GM12878 (cell line): Measurements from ENCODE around the gene SPCS1. TPM values are rescaled to one million over a fixed set of nuclear protein-coding genes. Genes with fewer than 3 reads are reported as not detected.
"Not testable (repeated sequence)": the region's sequence is repeated elsewhere in the genome, so short reads cannot be mapped to it uniquely, and the experiment has no call there.

Experiments used
- ATAC-seq: fragments of 200-7000 bp; cut with Tn5 transposase; 3 replicates; pipeline ENCODE4 v1.9.1; 2020; ENCODE audit warnings: mild to moderate bottlenecking, moderate library complexity
- BruUV-seq: library from RNA; stranded (reverse); fragments of 400-500 nt; replicated peaks from 2 replicates; lab custom pipeline; 2021; lab: Mats Ljungman, UMichigan
- CTCF ChIA-PET: fragments of 300-600 bp; sonication (Branson Sonifier 250); formaldehyde crosslinking; extraction: SDS; loops from one replicate; lab custom pipeline; 2021; ENCODE audit warnings: inconsistent platforms; lab: Yijun Ruan, JAX
- POLR2A ChIA-PET: fragments of 350-600 bp; formaldehyde crosslinking; extraction: SDS; loops from one replicate; lab custom pipeline; 2021; ENCODE audit warnings: inconsistent platforms; lab: Charles Lee
- RAD21 ChIA-PET: fragments of 300-600 bp; sonication (Branson Sonifier 250); formaldehyde crosslinking; loops from one replicate; lab custom pipeline; 2023; ENCODE audit warnings: antibody characterized with exemption; ENCODE audit not compliant: unreplicated experiment; lab: Charles Lee
- SMC1A ChIA-PET: fragments of 300-600 bp; sonication (Branson Sonifier 250); formaldehyde crosslinking; loops from one replicate; lab custom pipeline; 2023; ENCODE audit not compliant: unreplicated experiment, uncharacterized antibody; lab: Charles Lee
- DNase-seq: peaks from one replicate; pipeline ENCODE4 v3.0.0-alpha.2; 2011; ENCODE audit warnings: low read depth, low spot score
- FAIRE-seq: peaks from 3 replicates; lab custom pipeline; 2011; peaks lifted over from hg19 to GRCh38; lab: Jason Lieb, UNC
- H2AFZ ChIP-seq: 2 replicates; pipeline ENCODE4 v1.6.0; 2011; ENCODE audit warnings: low read depth, low read length, control low read depth; ENCODE audit not compliant: control insufficient read depth
- H3K27ac ChIP-seq: 2 replicates; pipeline ENCODE4 v1.5.1; 2011; ENCODE audit warnings: control low read depth; ENCODE audit not compliant: control insufficient read depth, insufficient read depth
- H3K27me3 ChIP-seq, 2 experiments: replicated peaks in 1 of 2; 2 replicates each; pipeline versions ENCODE4 v1.6.0 to v1.6.1; 2011; ENCODE audit warnings: low read length in 1 of 2; ENCODE audit not compliant: control insufficient read depth in 2 of 2, insufficient read depth in 2 of 2
- H3K36me3 ChIP-seq, 2 experiments: 2 replicates each; pipeline ENCODE4 v1.5.1; 2011; ENCODE audit warnings: low read length in 1 of 2; ENCODE audit not compliant: control insufficient read depth in 2 of 2, insufficient read depth in 2 of 2
- H3K4me1 ChIP-seq: 2 replicates; pipeline ENCODE4 v1.6.1; 2011; ENCODE audit warnings: mild to moderate bottlenecking, low read length, moderate library complexity, mixed read lengths; ENCODE audit not compliant: control insufficient read depth, insufficient read depth
- H3K4me2 ChIP-seq: 2 replicates; pipeline ENCODE4 v1.6.0; 2011; ENCODE audit warnings: control low read depth; ENCODE audit not compliant: control insufficient read depth, insufficient read depth
- H3K4me3 ChIP-seq: fragments of 200-600 bp; sonication (generic); 2 replicates; pipeline ENCODE4 v1.5.1; 2016
- H3K79me2 ChIP-seq: 2 replicates; pipeline ENCODE4 v1.6.0; 2011; ENCODE audit warnings: low read length; ENCODE audit not compliant: control insufficient read depth, insufficient read depth
- H3K9ac ChIP-seq: 2 replicates; pipeline ENCODE4 v1.8.0; 2011; ENCODE audit warnings: low read length, control low read depth, mixed read lengths; ENCODE audit not compliant: control insufficient read depth, insufficient read depth
- H3K9me3 ChIP-seq: replicated peaks from 3 replicates; pipeline ENCODE4 v1.5.1; 2011; ENCODE audit warnings: mild to moderate bottlenecking, low read length; ENCODE audit not compliant: control insufficient read depth, insufficient read depth
- H4K20me1 ChIP-seq: 2 replicates; pipeline ENCODE4 v1.6.0; 2011; ENCODE audit not compliant: control insufficient read depth, insufficient read depth
- BCL11A ChIP-seq: IDR thresholded peaks from 2 replicates; pipeline ENCODE4 v1.6.1; 2011; ENCODE audit warnings: low read depth, low read length
- BCLAF1 ChIP-seq: fragments of 450-650 bp; IDR thresholded peaks from 2 replicates; pipeline ENCODE4 v1.6.1; 2017; ENCODE audit warnings: antibody characterized with exemption, mild to moderate bottlenecking, moderate library complexity
- IRF5 ChIP-seq: fragments of 450-650 bp; IDR thresholded peaks from 2 replicates; pipeline ENCODE4 v1.6.1; 2017; ENCODE audit warnings: borderline replicate concordance
- KLF5 ChIP-seq: fragments of 450-650 bp; IDR thresholded peaks from 2 replicates; pipeline ENCODE4 v1.6.1; 2014; ENCODE audit warnings: mild to moderate bottlenecking; ENCODE audit not compliant: partially characterized antibody
- POLR2A ChIP-seq: IDR thresholded peaks from 2 replicates; pipeline ENCODE4 v1.6.1; 2011; ENCODE audit warnings: low read depth, mild to moderate bottlenecking, low read length
- POLR2AphosphoS2 ChIP-seq: IDR thresholded peaks from 2 replicates; pipeline ENCODE4 v1.6.1; 2011; ENCODE audit warnings: low read depth, mild to moderate bottlenecking, low read length, improper control_type of control experiment, moderate library complexity
- SKIL ChIP-seq: fragments of 450-650 bp; IDR thresholded peaks from 2 replicates; pipeline ENCODE4 v1.6.1; 2017; ENCODE audit warnings: mild to moderate bottlenecking, low read depth, inconsistent platforms; ENCODE audit not compliant: poor library complexity, severe bottlenecking
- TAF1 ChIP-seq: IDR thresholded peaks from 2 replicates; pipeline ENCODE4 v1.6.1; 2011; ENCODE audit warnings: mild to moderate bottlenecking, low read depth, low read length, borderline replicate concordance
- ZNF622 ChIP-seq: fragments of 450-650 bp; IDR thresholded peaks from 2 replicates; pipeline ENCODE4 v1.6.1; 2017; ENCODE audit warnings: mild to moderate bottlenecking, inconsistent platforms
- WGBS: methylation state at CpG from one replicate; pipeline ENCODE4 v1.1.6; 2016; ENCODE audit warnings: low lambda C conversion rate; ENCODE audit not compliant: insufficient replicate concordance, insufficient coverage; ENCODE audit errors: missing lambda C conversion rate; 5-methylcytosine and 5-hydroxymethylcytosine counted together
- in situ Hi-C: fragments of 300-500 bp; cut with MboI; formaldehyde crosslinking; loops from 9 replicates; pipeline ENCODE4 v1.14.3; 2018; ENCODE audit warnings: mixed read lengths
- intact Hi-C: fragments of 100-400 bp; cut with micrococcal nuclease; formaldehyde crosslinking; loops from one replicate; pipeline ENCODE4 v1.14.2; 2022; ENCODE audit not compliant: unreplicated experiment
- polyA plus RNA-seq, 11 experiments: library from polyadenylated mRNA; depleted of rRNA in 4 of 11; unstranded in 6 of 11; stranded (reverse) in 5 of 11; fragments of >200 nt; fragmentation: Nextera tagmentation in 4 of 11; fragmentation: Illumina TruSeq in 1 of 11; extraction: Ambion mirVana in 4 of 11; extraction: Trizol in 1 of 11; gene quantifications; 1 replicate in 1 of 11; 2 replicates in 10 of 11; pipeline versions ENCODE4 v1.2.1 to v1.2.3, GENCODE V29; 2011 to 2016; ENCODE audit warnings: inconsistent platforms in 2 of 11, missing spikeins in 2 of 11, low read depth in 1 of 11
- total RNA-seq, 4 experiments: library from RNA; depleted of rRNA in 3 of 4; stranded (reverse); fragments of >200 nt in 3 of 4; fragmentation: Illumina TruSeq in 1 of 4; extraction: Trizol in 1 of 4; gene quantifications; 2 replicates each; pipeline versions ENCODE4 v1.2.1 to v1.2.3, GENCODE V29; 2013 to 2021

Gene SPCS1
- total and polyA plus RNA-seq, 10 of the 15 experiments (the other 5 are each of a cell fraction or from before 2014, with no cell fraction given), result 107 to 994 (median 233) TPM

- H3K27me3 ChIP-seq, H3K4me2 ChIP-seq, H3K4me1 ChIP-seq, in situ Hi-C loops, H4K20me1 ChIP-seq, DNase-seq, H3K36me3 ChIP-seq, BruUV-seq, H3K4me3 ChIP-seq, RAD21 ChIA-PET, FAIRE-seq, SMC1A ChIA-PET, H3K27ac ChIP-seq, POLR2A ChIA-PET, intact Hi-C loops, H2AFZ ChIP-seq, ATAC-seq, H3K79me2 ChIP-seq, H3K9ac ChIP-seq: not testable (repeated sequence)
- CTCF ChIA-PET, result interaction anchor here (0.6 kb wide), 1 partner anchor 295 kb away, joined by 3 read pairs; no protein-coding TSS in a partner anchor
- peaks cover 17% of the 10 kb centered on the region for H3K9me3 ChIP-seq
- 96% methylated on average over 3 of the region's 3 CpGs for WGBS
These were observed 22.8 kb downstream of the SPCS1 start for GRCh38 chr3:52728753-52729152.

- no peak overlapping the region for H3K4me3 ChIP-seq
- ChIA-PET SMC1A (interaction anchor here (1.3 kb wide), 1 partner anchor 13 kb away, joined by 3 read pairs; no protein-coding TSS in a partner anchor), CTCF (no interaction called here), POLR2A (interaction anchor here (0.6 kb wide), 1 partner anchor 23 kb away, joined by 3 read pairs; no protein-coding TSS in a partner anchor), RAD21 (no interaction called here)
- intact Hi-C loops, result no loop called here
- H3K9ac ChIP-seq, result no peak overlapping the region
- FAIRE-seq (peak; percentile 80), ATAC-seq (peak; percentile 81), DNase-seq (no peak)
- no peaks in the 10 kb centered on the region for H3K4me1 ChIP-seq
- no peaks in the 10 kb centered on the region for H4K20me1 ChIP-seq
- BruUV-seq, result no TSS peak
- no peak overlapping the region for H3K4me2 ChIP-seq
- H3K9me3 ChIP-seq, result peaks cover 18% of the 10 kb centered on the region
- H2AFZ ChIP-seq, result no peak overlapping the region
- H3K27me3 ChIP-seq, result no peaks in the 10 kb centered on the region
- peaks cover 0 to 8% of the 10 kb centered on the region in 2 experiments; a peak in 2 of 4 replicates for H3K36me3 ChIP-seq
- no peak overlapping the region for H3K27ac ChIP-seq
- in situ Hi-C loops, result no loop called here
- no peaks in the 10 kb centered on the region for H3K79me2 ChIP-seq
- no peak for TF ChIP-seq POLR2A
- no peak for TF ChIP-seq ZNF622
- no peak for TF ChIP-seq BCLAF1
- no peak for TF ChIP-seq BCL11A
- no peak for TF ChIP-seq POLR2AphosphoS2
- TF ChIP-seq KLF5, result no peak
- no peak for TF ChIP-seq SKIL
- TF ChIP-seq TAF1, result no peak
- TF ChIP-seq IRF5, result no peak
These were observed 24.8 kb downstream of the SPCS1 start for GRCh38 chr3:52730681-52731080.
